Smooth muscle cell (in vitro differentiated cells): ENCODE results near the gene SPSB1. TPM values are rescaled to one million over a fixed set of nuclear protein-coding genes. Genes with fewer than 3 reads are reported as not detected.

Experiments used
- DNase-seq: peaks from one replicate; lab custom pipeline; 2025; ENCODE audit not compliant: unreplicated experiment; lab: John Stamatoyannopoulos, UW
- H2AFZ ChIP-seq: fragments of 200-600 bp; sonication (generic); 2 replicates; pipeline ENCODE4 v1.6.0; 2016; ENCODE audit warnings: antibody characterized with exemption, low read depth, mild to moderate bottlenecking
- H3F3A ChIP-seq: fragments of 200-600 bp; sonication (generic); 2 replicates; pipeline ENCODE4 v1.6.0; 2017; ENCODE audit warnings: antibody characterized with exemption, low read depth
- H3K27ac ChIP-seq: fragments of 200-600 bp; sonication (generic); 2 replicates; pipeline ENCODE4 v1.5.1; 2016; ENCODE audit warnings: low read depth, mild to moderate bottlenecking
- H3K27me3 ChIP-seq: fragments of 200-600 bp; sonication (generic); 2 replicates; pipeline ENCODE4 v1.6.1; 2016; ENCODE audit warnings: low read depth, mild to moderate bottlenecking
- H3K36me3 ChIP-seq: fragments of 200-600 bp; sonication (generic); 2 replicates; pipeline ENCODE4 v1.5.1; 2016; ENCODE audit warnings: low read depth
- H3K4me1 ChIP-seq: fragments of 200-600 bp; sonication (generic); 2 replicates; pipeline ENCODE4 v1.5.1; 2016; ENCODE audit warnings: low read depth
- H3K4me2 ChIP-seq: fragments of 200-600 bp; sonication (generic); 2 replicates; pipeline ENCODE4 v1.6.0; 2016; ENCODE audit warnings: mild to moderate bottlenecking
- H3K4me3 ChIP-seq: fragments of 200-600 bp; sonication (generic); 2 replicates; pipeline ENCODE4 v1.5.1; 2016; ENCODE audit warnings: mild to moderate bottlenecking
- H3K79me2 ChIP-seq: fragments of 200-600 bp; sonication (generic); 2 replicates; pipeline ENCODE4 v1.6.0; 2016; ENCODE audit warnings: low read depth, mild to moderate bottlenecking
- H3K9ac ChIP-seq: fragments of 200-600 bp; sonication (generic); 2 replicates; pipeline ENCODE4 v1.6.0; 2016; ENCODE audit warnings: low read depth
- H3K9me3 ChIP-seq: fragments of 200-600 bp; sonication (generic); replicated peaks from 2 replicates; pipeline ENCODE4 v1.5.1; 2016; ENCODE audit warnings: low read depth
- H4K20me1 ChIP-seq: fragments of 200-600 bp; sonication (generic); 2 replicates; pipeline ENCODE4 v1.6.0; 2016; ENCODE audit warnings: low read depth
- WGBS: methylation state at CpG from one replicate; pipeline ENCODE4 v1.1.7; 2016; ENCODE audit warnings: low lambda C conversion rate; 5-methylcytosine and 5-hydroxymethylcytosine counted together
- polyA plus RNA-seq: library from polyadenylated mRNA; unstranded; fragments of >200 nt; fragmentation: Nextera tagmentation; extraction: Ambion mirVana; gene quantifications from 2 replicates; pipeline ENCODE4 v1.2.1, GENCODE V29; 2016
- total RNA-seq: library from RNA; depleted of rRNA; stranded (reverse); fragments of >200 nt; gene quantifications from 2 replicates; pipeline ENCODE4 v1.2.3, GENCODE V29; 2014
- TF ChIP-seq, protein P1 (sequence below): fragments of 200-600 bp; sonication (generic); IDR thresholded peaks from 2 replicates; pipeline ENCODE4 v1.5.1; 2017; ENCODE audit warnings: borderline replicate concordance, mild to moderate bottlenecking, antibody characterized with exemption; ENCODE audit not compliant: insufficient read depth, poor library complexity, severe bottlenecking

Gene SPSB1
- total and polyA plus RNA-seq, 2 experiments from 2014 or later = 27.6 to 37.0 TPM

DNA sequence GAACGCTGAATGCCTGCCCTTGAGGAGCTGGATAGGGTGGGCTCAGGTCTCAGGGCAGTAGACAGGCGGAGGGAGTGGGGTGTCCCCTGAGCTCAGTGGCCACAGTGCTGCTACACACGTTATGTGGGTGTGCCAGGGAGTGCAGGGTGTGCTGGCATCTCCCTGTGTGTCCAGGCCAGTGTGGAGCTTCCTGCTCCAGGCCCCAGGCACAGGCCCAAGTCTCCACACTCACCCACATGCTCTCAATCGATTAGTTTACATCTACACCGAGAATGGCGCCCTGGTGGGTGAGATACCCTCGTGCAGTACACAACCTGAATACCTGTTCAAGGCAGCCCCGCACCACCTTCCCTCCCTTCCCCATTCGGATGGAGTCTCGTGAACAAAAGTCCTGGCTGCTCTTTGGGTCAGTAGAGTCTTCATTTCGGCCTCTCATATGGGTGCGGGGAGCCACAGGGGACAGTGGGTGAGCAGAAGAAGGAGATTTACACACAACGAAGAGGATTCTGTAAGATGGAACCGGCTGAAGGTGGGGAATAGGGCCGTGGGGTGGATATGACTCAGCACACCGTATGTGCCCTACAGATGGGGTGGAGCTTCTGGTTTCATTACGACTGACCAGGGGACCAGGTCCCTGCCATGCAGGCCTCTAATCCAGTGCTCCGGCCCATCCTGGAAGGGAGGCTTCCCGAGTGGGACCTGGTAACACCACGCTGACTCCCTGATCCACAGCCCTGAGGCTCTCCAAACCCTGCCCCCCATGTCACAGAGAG lies 93.3 kb downstream of the SPSB1 start:
- H3K4me1 ChIP-seq = no peaks in the 10 kb centered on the region
- H3K9ac ChIP-seq = peak overlapping the region; percentile 11
- no peaks in the 10 kb centered on the region for H3K36me3 ChIP-seq
- no peaks in the 10 kb centered on the region for H4K20me1 ChIP-seq
- TF ChIP-seq, protein P1, sequence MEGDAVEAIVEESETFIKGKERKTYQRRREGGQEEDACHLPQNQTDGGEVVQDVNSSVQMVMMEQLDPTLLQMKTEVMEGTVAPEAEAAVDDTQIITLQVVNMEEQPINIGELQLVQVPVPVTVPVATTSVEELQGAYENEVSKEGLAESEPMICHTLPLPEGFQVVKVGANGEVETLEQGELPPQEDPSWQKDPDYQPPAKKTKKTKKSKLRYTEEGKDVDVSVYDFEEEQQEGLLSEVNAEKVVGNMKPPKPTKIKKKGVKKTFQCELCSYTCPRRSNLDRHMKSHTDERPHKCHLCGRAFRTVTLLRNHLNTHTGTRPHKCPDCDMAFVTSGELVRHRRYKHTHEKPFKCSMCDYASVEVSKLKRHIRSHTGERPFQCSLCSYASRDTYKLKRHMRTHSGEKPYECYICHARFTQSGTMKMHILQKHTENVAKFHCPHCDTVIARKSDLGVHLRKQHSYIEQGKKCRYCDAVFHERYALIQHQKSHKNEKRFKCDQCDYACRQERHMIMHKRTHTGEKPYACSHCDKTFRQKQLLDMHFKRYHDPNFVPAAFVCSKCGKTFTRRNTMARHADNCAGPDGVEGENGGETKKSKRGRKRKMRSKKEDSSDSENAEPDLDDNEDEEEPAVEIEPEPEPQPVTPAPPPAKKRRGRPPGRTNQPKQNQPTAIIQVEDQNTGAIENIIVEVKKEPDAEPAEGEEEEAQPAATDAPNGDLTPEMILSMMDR = no peak
- no peaks in the 10 kb centered on the region for H3K79me2 ChIP-seq
- H3K4me3 ChIP-seq = no peak overlapping the region
- DNase-seq = no peak
- H3K9me3 ChIP-seq = no peaks in the 10 kb centered on the region
- H3K4me2 ChIP-seq = no peak overlapping the region
- H3F3A ChIP-seq = no peaks in the 10 kb centered on the region
- no peaks in the 10 kb centered on the region for H3K27me3 ChIP-seq
- H2AFZ ChIP-seq = no peak overlapping the region
- no peak overlapping the region for H3K27ac ChIP-seq
- WGBS = 79% methylated on average over 20 of the region's 20 CpGs

DNA sequence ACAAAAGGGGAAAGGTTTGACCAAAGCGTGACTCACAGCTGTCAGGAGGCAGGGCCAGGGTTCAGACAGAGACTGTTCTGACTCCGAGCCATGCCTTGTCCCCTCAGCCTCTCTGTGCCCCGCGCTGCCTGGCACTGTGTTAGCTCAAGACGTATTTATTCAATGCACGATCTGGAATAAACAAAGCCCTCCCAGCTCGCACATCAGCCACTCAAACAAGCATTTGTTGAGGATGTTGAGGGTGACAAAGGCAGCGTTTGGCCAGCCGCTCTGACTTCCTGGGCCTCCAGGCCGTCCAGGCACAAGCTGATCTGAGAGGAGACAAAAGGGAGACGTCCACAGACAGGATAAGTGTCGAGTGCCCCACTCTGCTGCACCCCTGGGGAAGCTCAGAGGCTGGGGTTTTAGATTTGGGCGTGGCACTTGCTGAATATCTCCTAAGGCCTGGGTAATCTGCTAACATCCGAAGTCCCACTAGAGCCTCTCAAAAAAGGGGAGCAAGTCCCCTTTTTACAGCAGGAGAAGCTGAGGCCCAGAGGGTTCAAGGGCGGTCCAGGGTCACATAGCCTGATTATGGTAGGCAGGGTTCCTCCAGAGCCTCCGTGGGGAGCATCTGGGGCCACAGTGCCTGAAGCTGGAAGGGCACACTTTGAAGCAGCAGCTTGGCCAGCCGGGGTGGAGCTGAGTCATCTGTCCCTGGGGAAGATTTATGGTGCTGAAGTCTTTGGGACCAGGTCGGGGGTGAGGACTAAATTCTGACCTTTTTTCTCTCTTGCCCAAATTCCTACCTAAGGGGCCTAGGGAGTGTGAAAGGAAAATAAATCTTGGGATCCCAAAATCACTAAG lies 95.9 kb downstream of the SPSB1 start:
- WGBS = 52% methylated on average over 18 of the region's 18 CpGs
- DNase-seq = no peak

DNA sequence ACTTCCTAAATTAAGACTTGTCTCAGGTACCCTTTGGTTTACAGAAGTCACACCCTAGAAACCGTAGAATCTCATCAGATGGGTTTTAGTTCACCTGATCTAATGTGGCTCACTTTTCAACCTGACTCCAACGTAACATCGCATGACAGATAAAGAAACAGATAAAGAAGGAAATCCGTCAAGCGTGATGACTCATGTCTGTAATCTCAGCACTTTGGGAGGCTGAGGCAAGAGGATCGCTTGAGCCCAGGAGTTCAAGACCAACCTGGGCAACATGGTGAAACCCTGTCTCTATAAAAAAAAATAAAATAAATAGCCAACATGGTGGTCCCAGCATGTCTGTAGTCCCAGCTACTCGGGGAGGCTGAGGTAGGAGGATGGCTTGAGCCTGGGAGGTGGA lies 97.3 kb downstream of the SPSB1 start:
- Histone ChIP-seq H4K20me1 (no peaks in the 10 kb centered on the region), H3K4me2 (no peak overlapping the region), H3K27me3 (no peaks in the 10 kb centered on the region), H3K9me3 (no peaks in the 10 kb centered on the region), H3K9ac (no peak overlapping the region), H3K4me3 (no peak overlapping the region), H3K79me2 (no peaks in the 10 kb centered on the region), H3K27ac (no peak overlapping the region), H3K36me3 (no peaks in the 10 kb centered on the region), H3K4me1 (no peaks in the 10 kb centered on the region), H2AFZ (no peak overlapping the region), H3F3A (no peaks in the 10 kb centered on the region)
- 77% methylated on average over 7 of the region's 7 CpGs for WGBS
- TF ChIP-seq, protein P1 = no peak
- no peak for DNase-seq

More for the DNA sequence above, 95.9 kb downstream of the SPSB1 start:
- no peak overlapping the region for H3K4me3 ChIP-seq
- H3K27ac ChIP-seq = no peak overlapping the region
- H4K20me1 ChIP-seq = no peaks in the 10 kb centered on the region
- H3K4me2 ChIP-seq = peak overlapping the region; percentile 22
- H3K9ac ChIP-seq = no peak overlapping the region
- H3K9me3 ChIP-seq = no peaks in the 10 kb centered on the region
- no peak overlapping the region for H2AFZ ChIP-seq
- H3K4me1 ChIP-seq = no peaks in the 10 kb centered on the region
- no peaks in the 10 kb centered on the region for H3K79me2 ChIP-seq
- H3K27me3 ChIP-seq = no peaks in the 10 kb centered on the region
- no peaks in the 10 kb centered on the region for H3F3A ChIP-seq
- TF ChIP-seq, protein P1 = no peak
- H3K36me3 ChIP-seq = no peaks in the 10 kb centered on the region
